HFF-Myc (cell line): ENCODE measurements around the gene EMD.
A peak's percentile ranks its signal among the peaks of the same experiment; 100 is the strongest.

Source experiments
- DNase-seq: peaks from one replicate; pipeline ENCODE4 v3.0.0-alpha.2; 2011; ENCODE audit warnings: low read depth; ENCODE audit errors: extremely low read depth
- H3K4me3 ChIP-seq: replicated peaks from 2 replicates; pipeline ENCODE4 v1.5.1; 2011; ENCODE audit warnings: low read depth, mild to moderate bottlenecking, control low read depth, low read length
- TF ChIP-seq, protein P1 (sequence below): IDR thresholded peaks from 2 replicates; pipeline ENCODE4 v1.5.1; 2012; ENCODE audit warnings: mild to moderate bottlenecking, low read depth, low read length, control low read depth; ENCODE audit errors: missing control alignments

Gene EMD

DNA sequence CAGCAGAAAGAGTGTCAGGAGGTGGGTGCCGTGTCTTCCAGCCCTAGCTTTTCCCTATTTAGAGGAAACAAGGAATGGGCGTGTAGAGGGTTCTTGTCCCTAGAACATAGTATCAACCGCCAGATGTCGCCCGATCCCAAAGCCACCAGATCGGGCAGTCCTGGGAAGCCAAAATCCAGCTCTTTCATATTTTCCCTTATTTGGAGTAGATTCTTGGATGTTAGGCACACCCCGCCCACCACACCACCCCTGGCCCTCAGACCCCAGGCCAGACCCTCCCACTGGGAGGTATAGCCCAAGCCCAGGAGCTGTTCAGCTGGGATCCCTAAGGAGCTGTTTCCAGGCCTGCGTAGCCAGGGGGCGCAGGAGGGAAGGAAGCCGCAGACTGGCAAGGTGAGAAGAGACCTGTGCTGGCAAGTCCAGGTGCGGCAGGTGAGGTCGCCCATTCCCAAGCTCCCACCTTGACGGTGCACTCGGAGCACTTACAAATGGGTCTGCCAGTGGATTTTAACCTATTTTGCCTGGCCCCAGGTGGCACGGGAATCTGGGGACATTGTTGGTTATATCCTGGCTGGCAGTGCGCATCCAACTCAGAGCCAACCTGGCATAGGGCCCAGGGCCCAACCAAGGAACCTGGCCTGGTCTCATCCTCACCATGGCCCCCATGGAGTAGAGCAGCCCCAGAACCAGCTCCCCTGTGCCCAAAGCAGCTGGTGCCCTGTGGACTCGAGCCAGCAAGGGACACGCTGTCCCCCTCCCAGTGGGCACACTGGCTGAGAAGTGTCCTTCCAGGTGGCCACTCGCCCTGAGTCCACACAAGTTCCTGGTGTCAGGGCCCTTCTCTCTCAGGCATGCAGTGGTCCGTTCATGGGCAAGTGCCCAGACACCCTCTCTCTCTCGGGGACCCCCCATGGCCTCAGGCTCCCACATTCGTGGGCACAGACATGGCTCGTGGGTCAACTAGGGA is 5.5 kb upstream of the EMD start:
- TF ChIP-seq, protein P1, sequence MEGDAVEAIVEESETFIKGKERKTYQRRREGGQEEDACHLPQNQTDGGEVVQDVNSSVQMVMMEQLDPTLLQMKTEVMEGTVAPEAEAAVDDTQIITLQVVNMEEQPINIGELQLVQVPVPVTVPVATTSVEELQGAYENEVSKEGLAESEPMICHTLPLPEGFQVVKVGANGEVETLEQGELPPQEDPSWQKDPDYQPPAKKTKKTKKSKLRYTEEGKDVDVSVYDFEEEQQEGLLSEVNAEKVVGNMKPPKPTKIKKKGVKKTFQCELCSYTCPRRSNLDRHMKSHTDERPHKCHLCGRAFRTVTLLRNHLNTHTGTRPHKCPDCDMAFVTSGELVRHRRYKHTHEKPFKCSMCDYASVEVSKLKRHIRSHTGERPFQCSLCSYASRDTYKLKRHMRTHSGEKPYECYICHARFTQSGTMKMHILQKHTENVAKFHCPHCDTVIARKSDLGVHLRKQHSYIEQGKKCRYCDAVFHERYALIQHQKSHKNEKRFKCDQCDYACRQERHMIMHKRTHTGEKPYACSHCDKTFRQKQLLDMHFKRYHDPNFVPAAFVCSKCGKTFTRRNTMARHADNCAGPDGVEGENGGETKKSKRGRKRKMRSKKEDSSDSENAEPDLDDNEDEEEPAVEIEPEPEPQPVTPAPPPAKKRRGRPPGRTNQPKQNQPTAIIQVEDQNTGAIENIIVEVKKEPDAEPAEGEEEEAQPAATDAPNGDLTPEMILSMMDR = peak; percentile 59
- DNase-seq = no peak
- H3K4me3 ChIP-seq = peak overlapping the region; percentile 54

DNA sequence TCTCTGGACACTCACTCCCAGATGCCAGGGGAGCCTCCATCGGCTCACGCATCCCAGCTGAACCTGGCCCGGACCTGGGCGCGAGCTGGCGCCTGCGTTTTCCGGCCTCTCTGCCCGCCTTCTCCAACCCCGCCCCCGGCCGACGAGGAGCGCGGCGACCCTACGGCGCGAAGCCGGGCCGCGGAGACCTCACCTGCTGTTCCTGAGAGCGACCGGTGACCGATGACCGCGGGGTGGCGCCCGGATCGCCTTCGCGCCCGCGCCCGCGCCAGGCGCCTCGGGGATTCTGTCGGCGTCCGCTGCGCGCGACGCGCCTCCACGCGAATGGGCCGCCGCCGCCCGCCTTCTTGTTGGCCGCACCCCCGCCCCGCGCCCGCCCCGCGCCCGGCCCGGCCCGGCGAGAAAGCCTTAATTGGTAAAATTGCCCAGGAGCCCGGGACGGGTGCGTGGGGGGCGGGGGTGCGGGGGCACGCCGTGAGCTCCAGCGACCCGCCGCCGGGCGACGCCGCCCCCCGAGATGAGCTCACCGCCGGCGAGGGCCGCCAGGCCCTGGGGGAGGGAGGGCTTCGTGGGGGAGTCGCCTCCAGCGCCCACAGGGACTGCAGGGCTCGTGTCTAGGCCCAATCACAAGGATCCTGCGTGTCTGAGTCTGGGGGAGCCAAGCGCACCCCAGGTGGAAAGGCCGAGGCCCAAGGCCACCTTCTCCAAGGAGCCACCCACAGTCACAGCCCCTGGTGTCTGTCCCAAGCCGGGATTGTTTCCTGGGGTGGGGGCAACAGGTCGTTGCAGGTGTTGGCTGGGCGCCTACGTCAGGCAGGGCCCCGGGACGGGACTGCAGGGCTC is 4.6 kb upstream of the EMD start, which contains the start of gene FLNA:
FLNA (minus strand) TSS at position 322 of the 843 bp plus-strand sequence. CDS start 3,389 bp downstream, outside the sequence.
- TF ChIP-seq, protein P1 = no peak
- peak within 1 kb of the TSS; percentile 54 for H3K4me3 ChIP-seq
- no peak for DNase-seq

DNA sequence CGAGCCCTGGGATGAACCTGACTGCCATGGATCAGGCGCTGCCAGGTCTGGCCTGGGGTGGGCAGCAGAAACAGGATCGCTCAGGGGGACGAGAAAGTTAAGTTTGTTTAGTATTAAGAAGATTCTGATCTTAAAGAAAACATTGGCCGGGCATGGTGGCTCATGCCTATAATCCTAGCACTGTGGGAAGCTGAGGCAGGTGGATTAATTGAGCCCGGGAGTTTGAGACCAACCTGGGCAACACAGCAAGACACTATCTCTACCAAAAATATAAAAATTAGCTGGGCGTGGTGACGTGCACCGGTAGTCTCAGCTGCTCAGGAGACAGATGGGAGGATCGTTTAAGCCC is 4.0 kb upstream of the EMD start:
- TF ChIP-seq, protein P1 = no peak
- peak overlapping the region; percentile 26 for H3K4me3 ChIP-seq
- no peak for DNase-seq

DNA sequence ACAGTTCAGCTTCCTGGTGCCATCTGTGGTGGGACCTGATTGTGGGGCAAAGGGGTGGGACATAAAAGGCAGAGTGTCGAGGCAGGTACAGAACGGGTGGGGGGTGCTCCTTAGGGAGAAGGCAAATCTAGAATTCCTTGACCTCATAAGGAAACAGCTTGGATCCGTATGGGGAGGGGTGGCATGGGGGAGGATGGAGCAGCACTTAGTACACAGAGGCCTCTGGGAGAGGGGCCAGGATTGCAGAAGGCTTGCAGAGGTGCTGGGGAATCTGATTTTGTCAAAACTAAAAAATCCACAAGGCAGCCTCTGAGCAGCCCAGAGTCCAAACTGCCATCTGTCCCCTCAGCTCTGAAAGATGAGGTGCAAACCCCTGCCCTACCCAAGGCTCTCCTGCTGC is 2.3 kb upstream of the EMD start:
- no peak for DNase-seq
- TF ChIP-seq, protein P1 = no peak
- no peak overlapping the region for H3K4me3 ChIP-seq

DNA sequence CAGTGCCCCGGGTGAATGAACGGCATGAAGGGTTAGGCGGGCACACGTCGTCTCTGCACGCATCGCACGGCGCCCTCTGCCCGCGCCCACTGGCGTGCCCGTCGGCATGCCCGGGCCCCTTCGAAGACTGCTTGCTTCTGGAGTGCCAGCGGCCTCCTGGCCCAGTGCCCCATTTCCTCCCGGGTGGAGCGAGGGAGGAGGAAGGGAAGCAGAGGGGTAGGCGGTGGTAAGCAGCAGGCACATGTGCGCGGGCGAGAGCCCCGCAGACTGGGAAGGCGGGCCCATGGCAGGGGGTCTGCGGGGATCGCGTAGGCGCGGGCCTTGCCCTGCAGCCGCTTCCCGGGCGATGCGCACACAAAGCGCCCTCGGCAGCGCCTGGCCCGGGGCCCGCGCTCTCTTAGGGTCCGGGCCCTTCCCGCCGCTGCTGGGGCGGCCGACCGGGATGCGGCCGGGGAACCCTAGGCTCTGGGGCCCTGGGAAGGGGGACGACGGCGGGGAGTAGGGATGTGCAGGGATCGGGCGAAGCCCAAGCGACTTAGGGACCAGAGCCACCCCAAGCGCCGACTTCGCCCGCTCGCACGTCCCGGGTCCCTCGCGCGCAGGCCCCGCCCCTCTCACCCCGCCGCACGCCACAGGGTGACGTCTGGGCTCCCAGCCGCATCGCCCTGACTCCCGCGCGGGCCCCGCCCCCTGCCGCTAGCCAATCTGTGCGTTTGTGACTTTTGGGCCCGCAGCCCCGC is 866 bp upstream of the EMD start:
- H3K4me3 ChIP-seq = peak overlapping the region; percentile 45
- no peak for DNase-seq
- TF ChIP-seq, protein P1 = no peak

DNA sequence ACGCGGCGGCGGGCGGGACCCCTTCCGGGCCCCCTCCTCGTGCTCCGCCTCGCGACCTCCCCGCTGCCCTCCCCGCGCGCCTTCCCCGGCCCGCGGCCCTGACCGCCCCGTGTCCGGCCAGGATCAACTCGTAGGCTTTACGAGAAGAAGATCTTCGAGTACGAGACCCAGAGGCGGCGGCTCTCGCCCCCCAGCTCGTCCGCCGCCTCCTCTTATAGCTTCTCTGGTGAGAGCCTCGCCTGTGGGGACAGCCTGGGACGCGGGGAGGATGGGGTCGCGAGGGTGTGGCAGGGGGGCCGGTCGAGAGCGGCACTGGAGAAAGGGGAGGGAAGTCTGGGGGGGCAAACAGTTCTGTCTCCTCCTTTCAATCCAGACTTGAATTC is 465 bp downstream of the EMD start:
- no peak for DNase-seq

More for the DNA sequence above, 465 bp downstream of the EMD start:
- peak overlapping the region; percentile 74 for H3K4me3 ChIP-seq
- TF ChIP-seq, protein P1 = no peak
